AG09319 (cell line): ENCODE measurements around the gene NRP2.

ENCODE experiments used
- DNase-seq: peaks from one replicate; pipeline ENCODE4 v3.0.0-alpha.2; 2010; ENCODE audit warnings: low read depth; ENCODE audit errors: extremely low read depth
- CTCF ChIP-seq: IDR thresholded peaks from 2 replicates; pipeline ENCODE4 v1.5.1; 2011; ENCODE audit warnings: low read depth, mild to moderate bottlenecking, inconsistent platforms, low read length, moderate library complexity

The NRP2 gene

GRCh38 chr2:205751569-205752031, 69.3 kb downstream of the NRP2 start:
- no peak for TF ChIP-seq CTCF
- no peak for DNase-seq

- TF ChIP-seq CTCF, result no peak
These were observed 70.1 kb downstream of the NRP2 start for GRCh38 chr2:205752296-205752820.

GRCh38 chr2:205752924-205753323, 70.6 kb downstream of the NRP2 start:
- DNase-seq, result no peak
- no peak for TF ChIP-seq CTCF

More at GRCh38 chr2:205752296-205752820, 70.1 kb downstream of the NRP2 start:
- DNase-seq, result no peak

- no peak for TF ChIP-seq CTCF
- no peak for DNase-seq
These were observed 72.1 kb downstream of the NRP2 start for GRCh38 chr2:205754285-205754923.

GRCh38 chr2:205754924-205755321, 72.6 kb downstream of the NRP2 start:
- no peak for DNase-seq
- no peak for TF ChIP-seq CTCF

GRCh38 chr2:205755923-205756322, 73.6 kb downstream of the NRP2 start:
- no peak for DNase-seq
- TF ChIP-seq CTCF, result no peak

- DNase-seq, result no peak
- no peak for TF ChIP-seq CTCF
These were observed 75.0 kb downstream of the NRP2 start for GRCh38 chr2:205757271-205757670.
